SU-DHL-6 (cell line): ENCODE results near the gene CNR2.

Experiments used
- H2AFZ ChIP-seq: fragments of 200-600 bp; sonication (generic); 2 replicates; pipeline ENCODE4 v1.6.1; 2014; ENCODE audit warnings: low read depth, mild to moderate bottlenecking, moderate library complexity, mixed read lengths, antibody characterized with exemption, low read length; ENCODE audit not compliant: severe bottlenecking
- H3F3A ChIP-seq: fragments of 200-600 bp; shearing (Covaris generic); 2 replicates; pipeline ENCODE4 v1.6.0; 2016; ENCODE audit warnings: antibody characterized with exemption, mild to moderate bottlenecking; ENCODE audit not compliant: insufficient read depth
- H3K27ac ChIP-seq: fragments of 200-600 bp; sonication (generic); 2 replicates; pipeline ENCODE4 v1.5.1; 2016; ENCODE audit warnings: low read depth, mild to moderate bottlenecking, low read length, moderate library complexity, mixed read lengths
- H3K27me3 ChIP-seq: fragments of 200-600 bp; sonication (generic), shearing (Covaris generic); 2 replicates; pipeline ENCODE4 v1.6.0; 2014; ENCODE audit warnings: mild to moderate bottlenecking, low read length
- H3K36me3 ChIP-seq: fragments of 200-600 bp; sonication (generic); 2 replicates; pipeline ENCODE4 v1.6.1; 2014; ENCODE audit warnings: mild to moderate bottlenecking, low read length, mixed read lengths
- H3K4me2 ChIP-seq: fragments of 300-600, 200-600 bp; shearing (Covaris generic), sonication (generic); 2 replicates; pipeline ENCODE4 v1.6.0; 2014; ENCODE audit warnings: low read length, low read depth, mild to moderate bottlenecking; ENCODE audit not compliant: poor library complexity, severe bottlenecking
- H3K4me3 ChIP-seq: fragments of 200-600 bp; sonication (generic); 2 replicates; pipeline ENCODE4 v1.5.1; 2014; ENCODE audit warnings: antibody characterized with exemption, low read length, mild to moderate bottlenecking, mixed read lengths; ENCODE audit not compliant: insufficient read depth, poor library complexity, severe bottlenecking
- H3K79me2 ChIP-seq: fragments of 200-600 bp; sonication (generic); 2 replicates; pipeline ENCODE4 v1.6.1; 2014; ENCODE audit warnings: mild to moderate bottlenecking, low read length, moderate library complexity; ENCODE audit not compliant: insufficient read depth
- H3K9ac ChIP-seq: fragments of 200-600 bp; sonication (generic); 2 replicates; pipeline ENCODE4 v1.7.0; 2014; ENCODE audit warnings: mild to moderate bottlenecking, low read length
- H3K9me2 ChIP-seq: fragments of 200-600 bp; sonication (generic); replicated peaks from 2 replicates; pipeline ENCODE4 v1.6.1; 2014; ENCODE audit warnings: low read length; ENCODE audit not compliant: insufficient read depth
- H3K9me3 ChIP-seq: fragments of 200-600 bp; sonication (generic); 2 replicates; pipeline ENCODE4 v1.6.1; 2014; ENCODE audit warnings: low read length, mixed read lengths; ENCODE audit not compliant: insufficient read depth
- H4K20me1 ChIP-seq: fragments of 200-600 bp; sonication (generic); 2 replicates; pipeline ENCODE4 v1.6.1; 2014; ENCODE audit warnings: low read depth, mild to moderate bottlenecking, antibody characterized with exemption, low read length, moderate library complexity, mixed read lengths
- CTCF ChIP-seq: fragments of 200-600 bp; sonication (generic); IDR thresholded peaks from one replicate; pipeline ENCODE4 v1.5.1; 2017; ENCODE audit warnings: antibody characterized with exemption, mild to moderate bottlenecking, low read length, moderate library complexity; ENCODE audit not compliant: insufficient read depth, poor library complexity, severe bottlenecking
- EZH2phosphoT487 ChIP-seq: fragments of 200-600 bp; sonication (generic), shearing (Covaris generic); conservative IDR thresholded peaks from 2 replicates; pipeline ENCODE4 v1.6.1; 2018; ENCODE audit warnings: mild to moderate bottlenecking, antibody characterized with exemption, low read length, moderate library complexity, mixed read lengths

CNR2 gene

GRCh38 chr1:23930861-23931490, 17.8 kb upstream of the CNR2 start:
- Histone ChIP-seq H3K36me3 (no peaks in the 10 kb centered on the region), H3K4me2 (peak overlapping the region; percentile 45), H3K27ac (0 out of 2 replicates have a peak overlapping the region, but pooled peaks have one; percentile 16), H3K4me3 (no peak overlapping the region), H3K9ac (no peak overlapping the region), H2AFZ (no peak overlapping the region), H3K79me2 (no peaks in the 10 kb centered on the region), H3K9me3 (no peaks in the 10 kb centered on the region), H3K27me3 (no peaks in the 10 kb centered on the region), H3K9me2 (no peaks in the 10 kb centered on the region), H3F3A (peaks cover 14% of the 10 kb centered on the region; the same call in 1 of the 2 replicates), H4K20me1 (no peaks in the 10 kb centered on the region)
- TF ChIP-seq CTCF = no peak
- TF ChIP-seq EZH2phosphoT487 = no peak

- no peaks in the 10 kb centered on the region for H3K36me3 ChIP-seq
- no peaks in the 10 kb centered on the region for H3K9me2 ChIP-seq
- H3K79me2 ChIP-seq = no peaks in the 10 kb centered on the region
- no peaks in the 10 kb centered on the region for H3K9me3 ChIP-seq
- H3K9ac ChIP-seq = no peak overlapping the region
- H3K27me3 ChIP-seq = no peaks in the 10 kb centered on the region
- no peak overlapping the region for H2AFZ ChIP-seq
- peaks cover 14% of the 10 kb centered on the region; the same call in 1 of the 2 replicates for H3F3A ChIP-seq
- H3K4me3 ChIP-seq = no peak overlapping the region
- no peak for TF ChIP-seq CTCF
- no peak for TF ChIP-seq EZH2phosphoT487
- H3K27ac ChIP-seq = no peak overlapping the region
- no peaks in the 10 kb centered on the region for H4K20me1 ChIP-seq
- H3K4me2 ChIP-seq = peak overlapping the region; percentile 45
Observed at GRCh38 chr1:23930270-23930669, 17.1 kb upstream of the CNR2 start.

GRCh38 chr1:23928789-23929188, 15.6 kb upstream of the CNR2 start:
- H3K9ac ChIP-seq = no peak overlapping the region
- H2AFZ ChIP-seq = no peak overlapping the region
- H3K27me3 ChIP-seq = no peaks in the 10 kb centered on the region
- H3K9me3 ChIP-seq = no peaks in the 10 kb centered on the region
- no peaks in the 10 kb centered on the region for H3K36me3 ChIP-seq
- no peak for TF ChIP-seq CTCF
- no peak for TF ChIP-seq EZH2phosphoT487
- peaks cover 14% of the 10 kb centered on the region; the same call in 1 of the 2 replicates for H3F3A ChIP-seq
- no peak overlapping the region for H3K4me3 ChIP-seq
- no peaks in the 10 kb centered on the region for H3K79me2 ChIP-seq
- no peaks in the 10 kb centered on the region for H4K20me1 ChIP-seq
- no peak overlapping the region for H3K4me2 ChIP-seq
- no peaks in the 10 kb centered on the region for H3K9me2 ChIP-seq
- H3K27ac ChIP-seq = no peak overlapping the region
